GM21529 (cell line): ENCODE results near the gene LRRC53.

Experiments
- ATAC-seq: cut with Tn5 transposase; IDR thresholded peaks from one replicate; pipeline ENCODE4 v1.9.1; 2021; ENCODE audit not compliant: unreplicated experiment

The LRRC53 gene

DNA sequence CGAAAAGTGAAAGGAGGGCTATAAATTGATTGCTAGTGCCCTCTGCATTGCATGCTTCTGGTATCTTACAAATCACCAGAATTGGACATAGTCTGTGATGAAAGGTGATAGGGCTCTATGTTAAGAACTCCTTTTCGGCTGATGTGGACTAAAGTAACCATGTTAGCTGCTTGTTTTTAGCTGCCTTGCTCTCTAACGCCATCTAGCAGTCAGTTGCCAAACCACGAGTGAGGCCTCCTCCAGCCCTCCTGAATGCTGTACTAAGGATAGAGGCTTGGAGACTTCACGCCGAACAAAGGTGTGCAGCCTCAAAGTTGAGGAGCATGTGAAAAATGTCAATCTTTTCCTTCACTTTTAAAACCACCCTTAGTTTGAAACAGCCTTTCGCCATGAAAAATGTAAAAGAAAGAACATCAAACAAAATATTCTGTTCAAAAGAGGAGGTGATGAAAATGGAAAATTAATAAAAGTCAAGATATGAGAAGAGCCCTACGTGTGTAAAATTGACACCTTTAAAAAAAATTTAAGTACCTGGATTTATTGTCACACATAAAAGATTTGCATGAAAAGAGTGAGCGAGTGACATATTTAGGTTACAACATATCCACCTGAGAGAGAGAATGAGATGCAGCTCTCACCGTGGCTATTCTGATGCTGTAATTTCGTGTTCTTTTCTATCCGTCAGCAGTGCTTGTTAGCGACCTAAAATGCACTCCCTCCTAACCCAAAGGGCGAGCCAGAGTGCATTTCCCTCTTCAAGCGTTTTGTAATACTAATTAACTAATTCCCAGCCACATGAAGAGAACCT, 8.1 kb downstream of the LRRC53 start:
- ATAC-seq, result peak; percentile 96

GRCh38 chr1:74502858-74503257, 9.6 kb downstream of the LRRC53 start:
- no peak for ATAC-seq

GRCh38 chr1:74502432-74502831, 10.0 kb downstream of the LRRC53 start:
- ATAC-seq, result no peak

DNA sequence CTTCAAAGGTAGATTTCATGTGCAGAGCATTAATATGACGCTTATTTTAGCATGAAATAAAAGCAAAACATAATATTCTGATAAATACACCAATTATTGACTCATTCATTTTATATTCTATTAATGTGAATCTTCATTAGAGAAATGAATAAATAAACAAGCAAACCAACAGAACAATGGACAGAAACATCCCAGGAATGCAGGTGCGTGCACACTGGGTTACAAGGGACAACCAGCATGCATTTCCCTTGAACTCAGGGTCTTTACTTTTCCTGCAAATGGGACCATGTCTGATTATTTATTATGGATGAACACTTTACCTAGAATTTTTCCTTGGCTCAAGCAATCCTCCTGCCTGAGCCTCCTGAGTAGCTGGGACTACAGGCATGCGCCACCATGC, 13.5 kb downstream of the LRRC53 start:
- ATAC-seq, result no peak

DNA sequence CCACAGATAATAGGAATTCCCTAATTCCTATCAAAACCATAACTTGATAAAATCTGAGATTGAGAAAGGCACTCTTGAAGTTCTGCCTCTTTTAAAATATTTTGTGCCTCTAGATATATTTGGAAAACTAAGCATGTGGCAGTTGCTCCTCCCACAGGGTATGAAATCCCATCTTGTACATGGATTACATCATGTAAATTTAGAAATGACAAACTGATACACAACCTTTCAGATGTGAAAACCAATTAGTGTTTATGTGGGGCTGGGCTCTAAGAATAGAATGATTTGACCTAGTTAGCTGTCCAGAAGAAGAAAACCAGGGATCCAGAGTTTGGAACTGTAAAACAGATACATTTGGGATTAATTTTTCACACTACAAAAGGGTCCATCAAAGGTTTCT, 15.7 kb downstream of the LRRC53 start:
- no peak for ATAC-seq

GRCh38 chr1:74486036-74486435, 26.4 kb downstream of the LRRC53 start:
- no peak for ATAC-seq

DNA sequence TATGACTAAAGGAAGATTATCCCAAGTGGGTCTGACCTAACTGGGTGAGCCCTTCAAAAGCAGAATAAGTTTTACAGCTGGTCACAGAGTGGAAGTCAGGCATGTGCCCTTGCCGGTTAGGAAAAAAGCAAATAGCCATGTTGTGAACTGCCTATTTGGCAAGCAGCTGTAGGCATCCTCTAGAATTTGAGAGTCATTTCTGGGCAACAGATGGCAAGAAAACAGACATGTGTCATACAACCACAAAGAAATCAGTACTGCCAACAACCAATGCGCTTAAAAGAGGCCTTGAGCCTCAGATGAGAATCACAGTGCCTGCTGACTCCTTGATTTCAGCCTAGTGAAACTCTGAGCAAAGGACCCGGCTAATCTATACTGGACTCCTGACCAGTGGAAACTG, 26.8 kb downstream of the LRRC53 start:
- no peak for ATAC-seq

- no peak for ATAC-seq
These were observed 30.8 kb downstream of the LRRC53 start for GRCh38 chr1:74481607-74482006.

- ATAC-seq, result no peak
These were observed 32.3 kb downstream of the LRRC53 start for GRCh38 chr1:74480068-74480467.

- ATAC-seq, result no peak
These were observed 33.4 kb downstream of the LRRC53 start for GRCh38 chr1:74478979-74479378.

DNA sequence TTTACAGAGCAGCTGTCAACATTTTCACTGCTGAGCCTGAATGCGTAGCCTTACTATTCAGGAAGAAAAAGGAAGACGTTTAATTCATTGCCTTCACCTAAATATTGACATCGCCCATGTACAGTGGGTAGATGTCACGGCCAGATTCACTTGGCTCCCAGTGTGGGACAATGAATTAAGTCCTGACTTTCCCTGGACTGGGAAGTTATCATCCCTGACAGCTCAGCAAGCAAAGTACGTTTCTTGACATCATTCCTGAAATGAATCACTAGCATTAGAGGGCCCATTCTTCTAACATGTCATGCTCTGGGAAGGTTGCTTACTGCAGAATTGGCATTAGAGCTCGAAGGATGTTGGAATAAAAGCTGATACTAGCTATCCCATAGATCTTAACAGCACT, 37.8 kb downstream of the LRRC53 start:
- ATAC-seq, result no peak

DNA sequence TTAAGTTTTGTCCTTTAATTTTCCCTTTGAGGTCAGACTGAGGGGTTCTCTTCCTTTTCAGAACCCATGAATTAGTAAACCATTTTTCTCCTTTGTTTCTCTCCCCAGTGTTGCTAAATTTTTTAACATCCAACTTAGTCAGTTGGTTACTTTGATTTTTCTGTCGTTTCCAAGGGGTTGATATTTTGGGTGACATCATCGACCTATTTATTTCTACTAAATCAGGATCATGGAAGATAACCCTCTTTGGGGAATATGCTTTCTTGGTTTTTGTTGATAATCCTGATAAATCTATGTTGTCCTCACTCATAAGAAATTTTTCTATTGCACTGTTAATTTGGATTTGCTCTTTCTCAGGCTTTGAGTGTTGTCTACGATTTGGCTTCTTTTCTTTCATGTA, 40.9 kb downstream of the LRRC53 start:
- ATAC-seq, result no peak

DNA sequence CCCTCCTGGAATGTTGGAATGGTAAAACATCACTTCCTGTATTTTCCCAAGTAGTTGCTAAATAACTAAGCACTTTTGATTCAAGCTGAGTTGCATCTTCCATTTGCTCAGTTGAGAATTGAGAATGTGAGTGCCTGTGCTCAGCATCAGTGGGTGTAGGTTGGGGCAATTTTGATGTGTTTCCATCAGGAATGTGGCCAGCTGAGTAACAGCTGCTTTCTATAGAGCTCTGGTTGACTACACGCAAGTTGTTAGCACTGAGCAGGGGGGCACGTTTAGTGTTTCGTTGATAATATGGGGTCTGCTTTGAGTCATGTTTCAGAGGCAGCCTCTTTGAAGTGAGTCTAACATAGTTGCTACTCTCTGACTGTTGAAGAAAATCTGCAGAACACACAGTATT, 41.5 kb downstream of the LRRC53 start:
- ATAC-seq, result no peak

GRCh38 chr1:74470251-74470650, 42.2 kb downstream of the LRRC53 start:
- no peak for ATAC-seq

DNA sequence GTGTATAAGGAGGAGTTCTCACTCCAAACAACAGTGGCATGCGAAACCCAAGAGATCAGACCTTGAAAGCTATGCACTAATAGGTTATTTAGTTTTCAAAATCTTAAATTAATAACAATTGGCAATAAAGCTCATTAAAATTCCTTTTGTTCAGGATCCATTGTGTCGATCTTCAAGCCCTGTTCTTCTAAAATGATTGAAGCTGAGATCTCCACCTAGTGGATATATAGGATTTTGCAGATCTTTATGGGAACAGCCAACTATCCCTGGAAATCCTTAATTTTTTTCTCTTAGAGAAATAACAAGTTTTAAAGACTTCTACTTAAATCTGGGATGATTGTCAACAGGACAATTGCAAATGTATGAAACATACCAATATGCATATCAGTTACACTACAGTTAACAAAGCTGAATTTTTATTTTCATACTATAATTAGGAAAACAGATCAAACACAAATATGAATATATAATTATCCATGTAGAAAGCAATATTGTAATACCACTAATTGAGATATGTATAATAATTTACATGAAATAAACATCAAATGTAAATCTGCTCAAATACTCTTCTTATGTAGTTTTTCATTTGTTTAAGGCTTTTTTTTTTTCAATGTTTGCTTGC, 43.3 kb downstream of the LRRC53 start:
- no peak for ATAC-seq

GRCh38 chr1:74467786-74468377, 44.5 kb downstream of the LRRC53 start:
- ATAC-seq, result no peak

- ATAC-seq, result no peak
These were observed 47.2 kb downstream of the LRRC53 start for GRCh38 chr1:74465193-74465681.

GRCh38 chr1:74464037-74464436, 48.4 kb downstream of the LRRC53 start:
- ATAC-seq, result no peak

DNA sequence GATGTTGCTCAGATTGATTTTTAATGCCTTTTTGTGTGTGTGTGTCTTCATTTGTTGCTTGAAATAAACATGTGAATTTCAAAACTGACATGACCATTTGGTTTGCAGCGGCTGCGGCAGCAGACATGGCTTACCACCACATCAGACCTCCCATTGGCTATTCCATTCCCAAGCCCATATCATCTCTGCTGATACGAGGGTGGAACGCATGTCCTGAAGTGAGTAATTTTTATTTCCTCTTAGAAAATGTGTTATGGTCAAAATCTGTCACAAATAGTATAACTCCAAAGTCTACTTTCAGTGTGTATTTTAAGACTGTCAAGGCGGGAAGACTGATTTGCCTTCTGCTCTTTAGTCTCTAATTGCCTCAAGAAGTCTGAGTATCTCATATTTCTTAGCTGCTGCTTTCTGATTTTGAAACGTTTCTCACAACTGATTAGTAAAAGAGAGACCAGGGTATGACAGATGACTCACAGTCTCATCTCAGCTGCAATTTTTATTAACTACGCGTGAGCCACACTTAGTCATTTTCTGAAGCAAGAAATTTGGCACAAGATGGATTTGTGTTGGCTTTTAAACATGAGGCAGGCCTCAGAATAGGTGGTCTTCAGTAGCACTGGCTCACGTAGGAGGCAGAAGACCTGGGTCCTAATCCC, 49.0 kb downstream of the LRRC53 start:
- peak; percentile 90 for ATAC-seq

DNA sequence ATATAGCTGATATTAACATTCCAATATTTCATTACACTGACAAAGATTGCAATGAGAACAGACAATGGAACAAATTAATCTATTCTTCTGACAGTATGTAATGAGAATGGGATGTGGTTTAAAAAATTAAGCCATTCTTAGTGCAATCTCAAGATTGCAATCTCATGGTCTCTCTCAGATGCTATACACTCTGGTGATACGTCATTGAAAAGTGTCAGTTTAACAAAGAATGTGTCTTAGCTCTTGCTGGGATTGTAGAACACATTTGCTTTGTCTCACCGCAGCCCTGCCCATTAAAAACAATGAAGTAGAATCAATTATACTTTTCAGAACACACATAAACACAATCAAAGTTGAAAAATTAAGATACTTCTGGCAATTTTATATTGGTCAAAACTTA, 55.2 kb downstream of the LRRC53 start:
- no peak for ATAC-seq

GRCh38 chr1:74455390-74455789, 57.0 kb downstream of the LRRC53 start:
- no peak for ATAC-seq

DNA sequence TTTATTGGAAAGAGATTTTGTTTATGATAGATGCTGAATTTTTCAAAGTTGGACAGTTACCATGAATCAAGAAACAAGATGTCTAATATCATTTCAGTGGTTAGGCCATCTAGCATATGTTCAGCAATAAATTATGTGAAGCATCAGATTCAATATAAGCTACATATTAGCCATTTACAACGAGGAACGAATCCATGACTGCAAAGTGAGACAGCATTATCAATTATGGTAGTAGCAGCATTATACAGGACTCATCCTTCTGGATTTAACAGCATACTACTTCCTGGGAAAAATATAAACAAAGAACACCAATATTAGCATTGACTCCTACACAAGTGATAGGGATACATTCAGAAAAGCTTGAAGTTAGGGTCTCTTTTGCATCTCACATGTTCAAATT, 59.1 kb downstream of the LRRC53 start:
- no peak for ATAC-seq
